Breast epithelium (tissue), 4 donors: ENCODE data around the gene HRH2. TPM values are rescaled to one million over a fixed set of nuclear protein-coding genes. Genes with fewer than 3 reads are reported as not detected.

ENCODE experiments used
- DNase-seq, 2 donors: peaks; one replicate each; pipeline ENCODE4 v3.0.0-alpha.2; 2019; ENCODE audit warnings: low spot score in 2 of 2
- H3K27ac ChIP-seq, 2 donors: fragments of 200-600 bp; sonication (generic) in 1 of 2; one replicate each; pipeline ENCODE4 v1.5.1; 2016 to 2019; ENCODE audit warnings: mild to moderate bottlenecking in 1 of 2
- H3K27me3 ChIP-seq, 2 donors: fragments of 200-600 bp; sonication (generic) in 1 of 2; one replicate each; pipeline versions ENCODE4 v1.5.1 to v1.6.0; 2017 to 2019; ENCODE audit warnings: control low read depth in 1 of 2, mild to moderate bottlenecking in 1 of 2
- H3K36me3 ChIP-seq: fragments of 200-600 bp; one replicate; pipeline ENCODE4 v1.5.1; 2019
- H3K4me1 ChIP-seq, 2 donors: fragments of 200-600 bp; sonication (generic); one replicate each; pipeline ENCODE4 v1.5.1; 2016 to 2019; ENCODE audit warnings: control low read depth in 1 of 2
- H3K4me3 ChIP-seq, 3 donors: fragments of 200-600 bp; sonication (generic); 1 replicate in 2 of 3; 2 replicates in 1 of 3; pipeline ENCODE4 v1.5.1; 2016 to 2019; ENCODE audit warnings: mild to moderate bottlenecking in 3 of 3, moderate library complexity in 2 of 3
- H3K9me3 ChIP-seq, 2 donors: fragments of 200-600 bp; sonication (generic) in 1 of 2; one replicate each; pipeline ENCODE4 v1.5.1; 2016 to 2019; ENCODE audit warnings: control low read depth in 1 of 2
- POLR2A ChIP-seq: fragments of 450-650 bp; IDR thresholded peaks from one replicate; pipeline ENCODE4 v1.6.1; 2016; ENCODE audit warnings: antibody characterized with exemption, mild to moderate bottlenecking, moderate library complexity
- POLR2AphosphoS5 ChIP-seq, 3 donors: sonication (generic); formaldehyde crosslinking; IDR thresholded peaks; one replicate each; pipeline ENCODE4 v1.6.1; 2017; ENCODE audit warnings: antibody characterized with exemption in 3 of 3
- intact Hi-C: fragments of 100-400 bp; cut with DNase I; formaldehyde crosslinking; loops from one replicate; pipeline ENCODE4 v1.15.1; 2023; ENCODE audit warnings: low total_unique reads
- total RNA-seq, 3 donors: library from RNA; depleted of rRNA; stranded (reverse); fragments of >200 nt; gene quantifications; one replicate each; pipeline ENCODE4 v1.1.0, GENCODE V29; 2016
- TF ChIP-seq, protein P1 (sequence below), 3 donors: fragments of 450-650 bp; IDR thresholded peaks; one replicate each; pipeline ENCODE4 v1.5.1; 2016 to 2017; ENCODE audit warnings: antibody characterized with exemption in 3 of 3, mild to moderate bottlenecking in 3 of 3, moderate library complexity in 3 of 3

Gene HRH2
- total RNA-seq, 3 donors from 2014 or later: 0.73 to 5.0 (median 2.0) TPM

DNA sequence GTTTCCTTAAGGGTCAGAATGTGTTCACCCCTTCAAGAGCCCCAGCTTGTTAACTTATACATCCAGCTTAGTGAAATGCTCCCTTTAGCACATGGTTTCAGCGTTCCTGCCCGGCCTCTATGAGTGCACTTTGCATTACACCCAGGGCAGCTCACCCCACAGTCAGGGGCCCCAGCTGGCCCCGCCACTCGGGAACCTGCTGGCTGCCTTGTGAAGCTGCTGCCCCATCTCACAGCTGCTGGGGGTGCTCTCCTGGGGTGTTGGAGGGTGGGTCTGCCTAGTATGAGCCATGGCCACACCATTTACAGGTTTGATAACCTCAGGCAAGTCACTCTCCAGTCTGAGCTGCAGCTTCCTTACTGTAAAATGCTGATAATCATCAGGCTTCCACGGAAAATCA is 32.2 kb downstream of the HRH2 start:
- Histone ChIP-seq H3K9me3 (no peaks in the 10 kb centered on the region), H3K27ac (peak overlapping the region in 1 of 2 donors; percentile 38), H3K4me1 (no peaks in the 10 kb centered on the region), H3K27me3 (peaks cover 0 to 23% of the 10 kb centered on the region in 2 donors), H3K4me3 (no peak overlapping the region), H3K36me3 (no peaks in the 10 kb centered on the region)
- no peak for TF ChIP-seq POLR2AphosphoS5 (IDR thresholded peaks at IDR 0.05)
- TF ChIP-seq, protein P1, sequence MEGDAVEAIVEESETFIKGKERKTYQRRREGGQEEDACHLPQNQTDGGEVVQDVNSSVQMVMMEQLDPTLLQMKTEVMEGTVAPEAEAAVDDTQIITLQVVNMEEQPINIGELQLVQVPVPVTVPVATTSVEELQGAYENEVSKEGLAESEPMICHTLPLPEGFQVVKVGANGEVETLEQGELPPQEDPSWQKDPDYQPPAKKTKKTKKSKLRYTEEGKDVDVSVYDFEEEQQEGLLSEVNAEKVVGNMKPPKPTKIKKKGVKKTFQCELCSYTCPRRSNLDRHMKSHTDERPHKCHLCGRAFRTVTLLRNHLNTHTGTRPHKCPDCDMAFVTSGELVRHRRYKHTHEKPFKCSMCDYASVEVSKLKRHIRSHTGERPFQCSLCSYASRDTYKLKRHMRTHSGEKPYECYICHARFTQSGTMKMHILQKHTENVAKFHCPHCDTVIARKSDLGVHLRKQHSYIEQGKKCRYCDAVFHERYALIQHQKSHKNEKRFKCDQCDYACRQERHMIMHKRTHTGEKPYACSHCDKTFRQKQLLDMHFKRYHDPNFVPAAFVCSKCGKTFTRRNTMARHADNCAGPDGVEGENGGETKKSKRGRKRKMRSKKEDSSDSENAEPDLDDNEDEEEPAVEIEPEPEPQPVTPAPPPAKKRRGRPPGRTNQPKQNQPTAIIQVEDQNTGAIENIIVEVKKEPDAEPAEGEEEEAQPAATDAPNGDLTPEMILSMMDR (IDR thresholded peaks at IDR 0.05): no peak
- no peak for TF ChIP-seq POLR2A
- no peak for DNase-seq
- intact Hi-C loops: no loop called here

DNA sequence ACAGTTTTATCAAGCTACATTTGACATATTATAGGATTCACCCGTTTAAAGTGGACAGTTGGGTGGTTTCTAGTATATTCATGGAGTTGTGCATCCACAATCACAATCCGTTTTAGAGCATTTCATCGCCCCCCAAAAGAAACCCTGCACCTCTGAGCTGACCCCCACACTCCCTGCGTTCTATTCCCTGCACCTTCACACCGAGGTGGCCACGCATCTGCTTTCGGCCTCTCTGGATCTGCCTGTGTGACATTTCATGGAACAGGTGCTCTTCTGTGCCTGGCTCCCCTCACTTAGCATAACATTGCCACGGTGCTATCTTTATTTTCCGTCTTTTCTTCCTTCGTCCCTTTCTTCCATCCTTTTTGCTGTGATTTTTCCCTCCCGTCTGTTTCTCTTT is 32.7 kb downstream of the HRH2 start:
- DNase-seq: no peak
- intact Hi-C loops: no loop called here

DNA sequence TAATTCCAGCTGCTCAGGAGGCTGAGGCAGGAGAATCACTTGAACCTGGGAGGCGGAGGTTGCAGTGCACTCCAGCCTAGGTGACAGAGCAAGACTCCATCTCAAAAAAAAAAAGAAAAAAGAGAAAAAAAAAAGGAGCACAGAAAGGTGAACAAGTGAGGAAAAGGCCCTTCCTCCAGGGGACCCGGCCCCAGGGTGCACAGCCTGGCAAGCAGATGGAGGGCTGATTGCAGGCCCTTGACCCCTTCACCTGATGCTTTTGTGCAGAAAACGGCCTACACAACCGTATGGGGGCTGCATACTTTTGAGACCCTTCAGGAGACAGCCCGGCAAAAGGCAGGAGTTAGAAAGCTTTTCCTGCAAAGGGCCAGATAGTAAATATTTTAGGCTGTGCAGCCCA is 33.9 kb downstream of the HRH2 start:
- no peak overlapping the region for H3K27ac ChIP-seq
- intact Hi-C loops: no loop called here
- no peak for DNase-seq
- no peaks in the 10 kb centered on the region for H3K4me1 ChIP-seq
- peaks cover 0 to 19% of the 10 kb centered on the region in 2 donors for H3K27me3 ChIP-seq
- H3K36me3 ChIP-seq: no peaks in the 10 kb centered on the region
- TF ChIP-seq, protein P1 (IDR thresholded peaks at IDR 0.05): no peak
- TF ChIP-seq POLR2A (no peak), POLR2AphosphoS5 (IDR thresholded peaks at IDR 0.05) (no peak)
- no peak overlapping the region for H3K4me3 ChIP-seq
- no peaks in the 10 kb centered on the region for H3K9me3 ChIP-seq

More for the DNA sequence above, 32.7 kb downstream of the HRH2 start:
- Histone ChIP-seq H3K4me1 (no peaks in the 10 kb centered on the region), H3K27ac (no peak overlapping the region), H3K9me3 (no peaks in the 10 kb centered on the region), H3K36me3 (no peaks in the 10 kb centered on the region), H3K4me3 (no peak overlapping the region), H3K27me3 (peaks cover 0 to 23% of the 10 kb centered on the region in 2 donors)
- TF ChIP-seq, protein P1 (IDR thresholded peaks at IDR 0.05): no peak
- TF ChIP-seq POLR2A: no peak
- no peak for TF ChIP-seq POLR2AphosphoS5 (IDR thresholded peaks at IDR 0.05)

DNA sequence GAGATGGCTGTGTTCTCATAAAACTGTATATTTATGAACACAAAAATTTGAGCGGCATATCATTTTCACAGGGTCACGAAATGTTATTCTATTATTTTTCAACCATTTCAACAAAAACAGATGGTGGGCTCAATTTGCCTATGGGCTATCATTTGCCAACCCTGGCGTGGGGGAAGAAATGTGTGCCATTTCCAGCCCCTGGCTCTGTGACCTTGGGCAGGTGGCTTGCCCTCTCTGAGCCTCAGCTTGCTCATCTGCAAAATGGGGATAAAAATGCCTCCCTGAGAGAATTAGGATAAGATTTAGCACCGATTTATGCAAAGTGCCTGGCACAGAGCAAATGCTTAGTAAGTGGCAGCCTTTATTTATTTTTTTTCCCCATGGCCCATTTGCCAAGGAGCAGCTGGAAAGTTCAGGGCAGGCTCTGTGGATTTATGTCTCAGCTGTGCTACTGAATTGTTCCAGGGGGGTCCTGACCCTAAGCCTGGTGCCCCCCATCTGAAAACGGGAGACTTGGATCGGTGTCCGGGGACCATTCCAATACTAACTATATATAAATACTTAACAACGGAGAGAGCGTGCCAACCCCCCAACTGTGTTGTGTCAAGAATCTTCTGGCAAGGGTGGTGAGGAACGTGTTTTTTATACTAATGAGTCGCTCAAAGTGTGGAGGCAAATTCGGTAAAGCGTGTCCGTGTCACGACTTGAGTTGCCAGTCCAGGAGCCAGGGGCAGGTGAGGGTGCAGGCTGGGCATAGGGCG is 34.5 kb downstream of the HRH2 start:
- H3K4me1 ChIP-seq: no peaks in the 10 kb centered on the region
- DNase-seq: no peak
- intact Hi-C loops: no loop called here
- no peaks in the 10 kb centered on the region for H3K36me3 ChIP-seq
- H3K27ac ChIP-seq: peak overlapping the region in 1 of 2 donors; percentile 12
- no peaks in the 10 kb centered on the region for H3K9me3 ChIP-seq
- TF ChIP-seq POLR2AphosphoS5 (IDR thresholded peaks at IDR 0.05) (no peak), POLR2A (no peak)
- TF ChIP-seq, protein P1 (IDR thresholded peaks at IDR 0.05): no peak
- peaks cover 0 to 12% of the 10 kb centered on the region in 2 donors for H3K27me3 ChIP-seq
- no peak overlapping the region for H3K4me3 ChIP-seq

DNA sequence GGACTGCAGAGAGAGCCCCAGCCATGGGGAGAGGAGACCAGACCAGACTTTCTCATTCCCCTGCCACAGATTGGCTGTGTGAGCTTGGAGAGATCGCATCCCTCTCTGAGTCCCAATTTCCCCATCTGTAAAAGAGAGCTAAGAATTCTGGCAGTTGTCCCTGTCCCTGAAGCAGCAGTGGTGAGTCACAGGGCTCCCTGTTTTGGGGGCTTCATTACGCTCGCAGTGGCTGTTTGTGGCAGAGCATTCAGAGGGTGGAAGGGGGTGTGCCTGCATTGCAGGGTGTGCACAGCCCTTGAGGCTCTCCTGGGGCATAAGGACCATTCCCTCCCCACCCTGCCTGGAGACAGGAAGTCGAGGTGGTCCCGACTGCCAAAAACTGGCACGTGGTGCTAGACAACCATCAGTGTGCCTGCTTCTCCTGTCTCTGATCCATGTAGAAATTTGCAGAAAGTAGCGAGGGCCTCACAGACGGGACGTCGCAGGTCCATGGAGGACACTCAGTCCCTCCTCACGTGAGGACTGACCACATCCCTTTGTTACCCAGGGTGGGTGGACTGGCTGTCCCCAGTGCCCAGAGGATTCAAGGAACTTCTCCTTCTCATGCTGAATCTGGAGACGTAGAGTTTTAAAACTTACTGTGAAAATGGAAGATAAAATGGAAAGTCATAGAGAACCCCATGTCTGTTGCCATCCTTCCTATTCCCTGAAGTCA is 35.3 kb downstream of the HRH2 start:
- peaks cover 0 to 8% of the 10 kb centered on the region in 2 donors for H3K27me3 ChIP-seq
- H3K9me3 ChIP-seq: no peaks in the 10 kb centered on the region
- H3K27ac ChIP-seq: peak overlapping the region in 1 of 2 donors; percentile 12

More for the DNA sequence above, 35.3 kb downstream of the HRH2 start:
- TF ChIP-seq POLR2A (no peak), POLR2AphosphoS5 (IDR thresholded peaks at IDR 0.05) (no peak)
- TF ChIP-seq, protein P1 (IDR thresholded peaks at IDR 0.05): no peak
- DNase-seq: no peak
- intact Hi-C loops: no loop called here
- H3K4me3 ChIP-seq: no peak overlapping the region
- no peaks in the 10 kb centered on the region for H3K36me3 ChIP-seq
- H3K4me1 ChIP-seq: no peaks in the 10 kb centered on the region
